Keratinocyte (primary cell): ENCODE measurements around the gene KBTBD6.

Source experiments
- EZH2 ChIP-seq: IDR thresholded peaks from one replicate; pipeline ENCODE4 v1.6.1; 2012; ENCODE audit warnings: inconsistent platforms, mild to moderate bottlenecking, low read length, moderate library complexity
- TF ChIP-seq, protein P1 (sequence below), 3 experiments: IDR thresholded peaks in 1 of 3; conservative IDR thresholded peaks in 1 of 3; optimal IDR thresholded peaks in 1 of 3; 2 replicates in 2 of 3; 3 replicates in 1 of 3; pipeline versions ENCODE3 to v1.5.1; 2011; ENCODE audit warnings: low read length in 3 of 3, mild to moderate bottlenecking in 3 of 3, moderate library complexity in 2 of 3, control low read depth in 1 of 3, inconsistent platforms in 1 of 3; ENCODE audit not compliant: insufficient read depth in 2 of 3; ENCODE audit errors: extremely low read depth in 1 of 3

- no peak for TF ChIP-seq EZH2
- TF ChIP-seq, protein P1, sequence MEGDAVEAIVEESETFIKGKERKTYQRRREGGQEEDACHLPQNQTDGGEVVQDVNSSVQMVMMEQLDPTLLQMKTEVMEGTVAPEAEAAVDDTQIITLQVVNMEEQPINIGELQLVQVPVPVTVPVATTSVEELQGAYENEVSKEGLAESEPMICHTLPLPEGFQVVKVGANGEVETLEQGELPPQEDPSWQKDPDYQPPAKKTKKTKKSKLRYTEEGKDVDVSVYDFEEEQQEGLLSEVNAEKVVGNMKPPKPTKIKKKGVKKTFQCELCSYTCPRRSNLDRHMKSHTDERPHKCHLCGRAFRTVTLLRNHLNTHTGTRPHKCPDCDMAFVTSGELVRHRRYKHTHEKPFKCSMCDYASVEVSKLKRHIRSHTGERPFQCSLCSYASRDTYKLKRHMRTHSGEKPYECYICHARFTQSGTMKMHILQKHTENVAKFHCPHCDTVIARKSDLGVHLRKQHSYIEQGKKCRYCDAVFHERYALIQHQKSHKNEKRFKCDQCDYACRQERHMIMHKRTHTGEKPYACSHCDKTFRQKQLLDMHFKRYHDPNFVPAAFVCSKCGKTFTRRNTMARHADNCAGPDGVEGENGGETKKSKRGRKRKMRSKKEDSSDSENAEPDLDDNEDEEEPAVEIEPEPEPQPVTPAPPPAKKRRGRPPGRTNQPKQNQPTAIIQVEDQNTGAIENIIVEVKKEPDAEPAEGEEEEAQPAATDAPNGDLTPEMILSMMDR (optimal IDR thresholded peaks at IDR 0.05 in 1 of 3, IDR thresholded peaks at IDR 0.05 in 1 of 3, conservative IDR thresholded peaks at IDR 0.05 in 1 of 3; ENCODE audit: extremely low read depth in 1 of 3, insufficient read depth in 2 of 3, low read length in 3 of 3) = no peak
Measured at GRCh38 chr13:41145136-41145908, 12.7 kb upstream of the KBTBD6 start.
